Mesenchymal stem cell (in vitro differentiated cells and primary cell): ENCODE data around the gene PWP1.

Experiments used
- DNase-seq: peaks from one replicate; pipeline ENCODE4 v3.0.0-alpha.2; 2013
- H2AFZ ChIP-seq: one replicate; pipeline ENCODE4 v1.6.1; 2013; ENCODE audit warnings: low read depth, mild to moderate bottlenecking, control low read depth, inconsistent platforms, low read length, moderate library complexity
- H2AK5ac ChIP-seq: 2 replicates; pipeline ENCODE4 v1.6.1; 2013; ENCODE audit warnings: low read length, moderate library complexity, mild to moderate bottlenecking, inconsistent platforms; ENCODE audit not compliant: severe bottlenecking
- H2BK120ac ChIP-seq: one replicate; pipeline ENCODE4 v1.6.1; 2013; ENCODE audit warnings: low read depth, mild to moderate bottlenecking, inconsistent platforms, low read length, moderate library complexity
- H2BK12ac ChIP-seq, 2 experiments: one replicate each; pipeline ENCODE4 v1.6.1; 2013; ENCODE audit warnings: inconsistent platforms in 2 of 2, low read length in 2 of 2, mild to moderate bottlenecking in 2 of 2, moderate library complexity in 2 of 2, control low read depth in 1 of 2
- H2BK15ac ChIP-seq: one replicate; pipeline ENCODE4 v1.6.1; 2013; ENCODE audit warnings: mild to moderate bottlenecking, low read depth, inconsistent platforms; ENCODE audit not compliant: poor library complexity, severe bottlenecking
- H2BK5ac ChIP-seq: 2 replicates; pipeline ENCODE4 v1.6.1; 2013; ENCODE audit warnings: low read depth, mild to moderate bottlenecking, low read length, control low read depth, inconsistent platforms; ENCODE audit not compliant: poor library complexity, severe bottlenecking
- H3K14ac ChIP-seq, 2 experiments: one replicate each; pipeline ENCODE4 v1.6.1; 2013; ENCODE audit warnings: inconsistent platforms in 2 of 2, low read length in 2 of 2, control low read depth in 1 of 2, mild to moderate bottlenecking in 1 of 2, moderate library complexity in 1 of 2
- H3K18ac ChIP-seq, 2 experiments: one replicate each; pipeline ENCODE4 v1.6.1; 2013; ENCODE audit warnings: inconsistent platforms in 2 of 2, low read length in 2 of 2, control low read depth in 1 of 2, low read depth in 1 of 2, mild to moderate bottlenecking in 1 of 2
- H3K23ac ChIP-seq, 2 experiments: one replicate each; pipeline ENCODE4 v1.6.1; 2013; ENCODE audit warnings: inconsistent platforms in 2 of 2, low read length in 2 of 2, mild to moderate bottlenecking in 2 of 2, moderate library complexity in 2 of 2, control low read depth in 1 of 2
- H3K27ac ChIP-seq: 2 replicates; pipeline ENCODE4 v1.5.1; 2013; ENCODE audit warnings: mild to moderate bottlenecking, moderate library complexity, low read length, control low read depth, inconsistent platforms; ENCODE audit not compliant: poor library complexity, severe bottlenecking
- H3K27me3 ChIP-seq, 2 experiments: 2 replicates each; pipeline versions ENCODE4 v1.6.1 to v1.7.0; 2013; ENCODE audit warnings: low read length in 2 of 2, mild to moderate bottlenecking in 2 of 2, moderate library complexity in 2 of 2, control low read depth in 1 of 2, inconsistent platforms in 1 of 2; ENCODE audit not compliant: control insufficient read depth in 1 of 2, insufficient read depth in 1 of 2
- H3K36me3 ChIP-seq, 2 experiments: 2 replicates each; pipeline versions ENCODE4 v1.6.1 to v1.7.0; 2013; ENCODE audit warnings: low read length in 2 of 2, control low read depth in 1 of 2, inconsistent platforms in 1 of 2, low read depth in 1 of 2, mild to moderate bottlenecking in 1 of 2; ENCODE audit not compliant: insufficient read depth in 2 of 2, control insufficient read depth in 1 of 2
- H3K4ac ChIP-seq, 2 experiments: one replicate each; pipeline ENCODE4 v1.6.1; 2013; ENCODE audit warnings: inconsistent platforms in 2 of 2, low read length in 2 of 2, mild to moderate bottlenecking in 2 of 2, moderate library complexity in 2 of 2, control low read depth in 1 of 2, low read depth in 1 of 2
- H3K4me1 ChIP-seq: 2 replicates; pipeline ENCODE4 v1.6.1; 2013; ENCODE audit warnings: low read depth, low read length, control low read depth; ENCODE audit not compliant: control insufficient read depth, insufficient read depth
- H3K4me2 ChIP-seq: 2 replicates; pipeline ENCODE4 v1.6.1; 2013; ENCODE audit warnings: low read length, mild to moderate bottlenecking, inconsistent platforms; ENCODE audit not compliant: poor library complexity, severe bottlenecking
- H3K4me3 ChIP-seq, 2 experiments: 2 replicates each; pipeline versions ENCODE4 v1.5.1 to v1.7.0; 2013; ENCODE audit warnings: low read length in 2 of 2, mild to moderate bottlenecking in 2 of 2, control low read depth in 1 of 2, low read depth in 1 of 2; ENCODE audit not compliant: insufficient read depth in 1 of 2
- H3K79me1 ChIP-seq: replicated peaks from 2 replicates; pipeline ENCODE4 v1.6.1; 2013; ENCODE audit warnings: mild to moderate bottlenecking, control low read depth, low read length, inconsistent platforms; ENCODE audit not compliant: poor library complexity, severe bottlenecking
- H3K9ac ChIP-seq: 2 replicates; pipeline ENCODE4 v1.7.0; 2013; ENCODE audit warnings: mild to moderate bottlenecking, low read length, moderate library complexity
- H3K9me3 ChIP-seq: 2 replicates; pipeline ENCODE4 v1.7.0; 2013; ENCODE audit warnings: mild to moderate bottlenecking, low read length; ENCODE audit not compliant: control insufficient read depth
- H4K8ac ChIP-seq: one replicate; pipeline ENCODE4 v1.6.1; 2013; ENCODE audit warnings: inconsistent platforms, mild to moderate bottlenecking, low read length, moderate library complexity
- H4K91ac ChIP-seq: one replicate; pipeline ENCODE4 v1.6.1; 2013; ENCODE audit warnings: mild to moderate bottlenecking, low read length, inconsistent platforms
- WGBS: methylation state at CpG from one replicate; pipeline ENCODE4 v1.1.7; 2013; ENCODE audit warnings: mixed read lengths; 5-methylcytosine and 5-hydroxymethylcytosine counted together

The PWP1 gene

DNA sequence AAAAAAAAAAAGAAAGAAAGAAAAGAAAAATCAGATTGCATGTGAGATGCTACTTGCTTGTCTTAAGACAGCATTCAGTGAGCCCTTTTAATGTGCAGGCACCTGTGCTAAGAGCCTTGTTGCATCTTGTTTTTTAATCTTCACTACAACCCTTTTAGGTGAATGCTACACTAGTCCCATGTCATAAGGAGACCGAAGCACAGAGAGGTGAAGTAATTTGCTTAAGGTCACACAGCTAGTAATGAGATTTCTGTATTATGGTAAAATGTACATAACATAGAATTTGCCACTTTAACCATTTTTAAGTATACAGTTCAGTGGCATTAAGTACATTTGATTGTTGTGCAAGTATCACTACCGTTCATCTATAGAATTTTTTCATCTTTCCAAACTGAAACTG is 32.1 kb upstream of the PWP1 start:
- no peak overlapping the region for H3K23ac ChIP-seq
- no peak overlapping the region for H2BK12ac ChIP-seq
- H2AFZ ChIP-seq, result no peak overlapping the region
- no peak overlapping the region for H3K18ac ChIP-seq
- H3K4ac ChIP-seq, result no peak overlapping the region
- 80% methylated on average over 1 of the region's 2 CpGs for WGBS
- H4K91ac ChIP-seq, result no peak overlapping the region
- H2AK5ac ChIP-seq, result no peak overlapping the region
- no peak overlapping the region for H3K9ac ChIP-seq
- H3K4me2 ChIP-seq, result no peak overlapping the region
- no peak overlapping the region for H2BK5ac ChIP-seq
- peaks cover 2% of the 10 kb centered on the region for H3K4me1 ChIP-seq
- H3K14ac ChIP-seq, result no peak overlapping the region
- no peaks in the 10 kb centered on the region for H3K9me3 ChIP-seq
- no peak overlapping the region for H2BK120ac ChIP-seq
- H3K4me3 ChIP-seq, result no peak overlapping the region
- H3K36me3 ChIP-seq, result no peaks in the 10 kb centered on the region
- DNase-seq, result no peak
- H3K27ac ChIP-seq, result no peak overlapping the region
- H2BK15ac ChIP-seq, result no peak overlapping the region
- H3K79me1 ChIP-seq, result no peaks in the 10 kb centered on the region
- peaks cover 0 to 15% of the 10 kb centered on the region in 2 experiments for H3K27me3 ChIP-seq
- H4K8ac ChIP-seq, result no peak overlapping the region

DNA sequence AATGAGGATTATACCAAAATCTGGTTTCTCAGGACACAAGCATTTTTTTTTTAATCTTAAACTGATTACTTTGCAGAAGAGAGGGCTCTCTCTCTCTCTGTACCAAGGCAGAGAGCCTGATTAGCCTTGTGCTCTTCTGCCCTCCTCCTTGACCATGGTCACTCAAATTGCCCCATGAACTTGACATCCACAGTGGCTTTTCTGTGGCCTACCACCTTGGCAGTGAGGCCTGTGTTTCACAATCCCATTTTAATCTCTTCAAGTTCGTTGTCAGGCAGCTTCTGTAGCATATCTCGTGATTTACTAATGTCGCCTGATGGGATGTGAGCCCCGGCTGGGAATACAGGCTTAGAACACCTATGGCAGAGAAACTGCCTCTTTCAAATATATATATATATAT is 30.7 kb upstream of the PWP1 start:
- Histone ChIP-seq H3K9me3 (no peaks in the 10 kb centered on the region), H3K36me3 (no peaks in the 10 kb centered on the region), H3K27ac (no peak overlapping the region), H2AK5ac (no peak overlapping the region), H3K4me2 (no peak overlapping the region), H4K91ac (no peak overlapping the region), H3K79me1 (no peaks in the 10 kb centered on the region), H3K18ac (no peak overlapping the region), H3K27me3 (peaks cover 0 to 12% of the 10 kb centered on the region in 2 experiments), H3K4me3 (no peak overlapping the region), H2BK5ac (no peak overlapping the region), H2AFZ (no peak overlapping the region), H4K8ac (no peak overlapping the region), H3K9ac (no peak overlapping the region), H3K4me1 (peaks cover 2% of the 10 kb centered on the region), H2BK15ac (no peak overlapping the region), H3K4ac (no peak overlapping the region), H2BK120ac (no peak overlapping the region), H3K23ac (no peak overlapping the region), H3K14ac (no peak overlapping the region), H2BK12ac (no peak overlapping the region)
- WGBS, result 92% methylated on average over 4 of the region's 4 CpGs
- DNase-seq, result no peak

DNA sequence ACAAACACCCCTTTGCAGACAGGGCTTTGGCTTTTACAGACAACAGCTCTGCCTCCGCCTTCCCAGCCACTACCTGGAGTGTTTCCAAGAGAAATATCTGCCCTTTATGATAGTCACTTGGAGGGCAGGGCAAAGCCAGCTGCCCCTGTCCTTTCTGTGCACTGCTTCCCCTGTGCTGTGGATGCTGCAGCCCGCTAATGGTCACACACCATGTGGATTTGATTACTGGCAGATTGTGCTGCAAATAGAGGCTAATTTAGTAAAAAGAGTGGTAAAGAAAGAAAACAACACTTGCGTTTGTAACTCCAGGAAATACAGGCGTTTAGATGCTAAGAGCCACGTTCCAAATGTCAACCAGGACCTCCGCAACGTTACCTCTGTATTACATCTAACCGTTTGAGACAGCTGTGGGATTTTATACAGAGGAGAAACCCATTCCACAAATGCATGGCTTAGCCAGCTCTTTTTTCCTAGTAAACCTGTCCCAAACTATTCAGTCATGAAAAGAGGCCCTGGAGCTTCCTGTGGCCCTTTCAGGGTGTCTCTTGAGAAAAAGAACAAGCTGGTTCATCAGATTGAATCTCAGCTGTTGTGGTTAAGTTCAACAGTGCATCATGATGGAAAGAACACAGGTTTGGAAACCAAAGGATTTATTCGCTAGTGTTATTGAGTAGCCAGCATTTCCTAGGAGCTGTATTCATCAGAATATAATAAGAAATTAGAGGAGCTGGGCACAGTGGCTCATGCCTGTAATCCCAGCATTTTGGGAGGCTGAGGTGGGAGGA is 30.1 kb upstream of the PWP1 start:
- no peak overlapping the region for H2BK120ac ChIP-seq
- peaks cover 0 to 7% of the 10 kb centered on the region in 2 experiments for H3K27me3 ChIP-seq
- no peak overlapping the region for H2AFZ ChIP-seq
- no peak overlapping the region for H3K27ac ChIP-seq
- H2BK12ac ChIP-seq, result no peak overlapping the region
- no peak overlapping the region for H2BK15ac ChIP-seq
- no peak overlapping the region for H3K23ac ChIP-seq
- no peak overlapping the region for H2BK5ac ChIP-seq
- H3K14ac ChIP-seq, result no peak overlapping the region
- no peak overlapping the region for H3K4me3 ChIP-seq
- 78% methylated on average over 9 of the region's 9 CpGs for WGBS
- H3K4me1 ChIP-seq, result peaks cover 2% of the 10 kb centered on the region
- H3K36me3 ChIP-seq, result no peaks in the 10 kb centered on the region
- no peak overlapping the region for H4K91ac ChIP-seq
- no peak overlapping the region for H3K9ac ChIP-seq
- H3K79me1 ChIP-seq, result no peaks in the 10 kb centered on the region
- no peak overlapping the region for H3K18ac ChIP-seq
- no peaks in the 10 kb centered on the region for H3K9me3 ChIP-seq
- no peak overlapping the region for H2AK5ac ChIP-seq
- H3K4me2 ChIP-seq, result no peak overlapping the region
- no peak for DNase-seq
- no peak overlapping the region for H4K8ac ChIP-seq
- no peak overlapping the region for H3K4ac ChIP-seq

GRCh38 chr12:107656302-107656701 is 29.3 kb upstream of the PWP1 start:
- H3K27ac ChIP-seq, result no peak overlapping the region
- H3K4me1 ChIP-seq, result peaks cover 2% of the 10 kb centered on the region
- H3K14ac ChIP-seq, result no peak overlapping the region
- H3K4me2 ChIP-seq, result no peak overlapping the region
- H3K79me1 ChIP-seq, result no peaks in the 10 kb centered on the region
- no peaks in the 10 kb centered on the region for H3K36me3 ChIP-seq
- no peak overlapping the region for H2BK120ac ChIP-seq
- no peak overlapping the region for H3K4me3 ChIP-seq
- H3K27me3 ChIP-seq, result peaks cover 0 to 3% of the 10 kb centered on the region in 2 experiments
- no peak overlapping the region for H4K8ac ChIP-seq
- H3K18ac ChIP-seq, result no peak overlapping the region
- H3K4ac ChIP-seq, result no peak overlapping the region
- H2AK5ac ChIP-seq, result no peak overlapping the region
- H3K9me3 ChIP-seq, result no peaks in the 10 kb centered on the region
- DNase-seq, result no peak
- no peak overlapping the region for H2BK5ac ChIP-seq
- no peak overlapping the region for H4K91ac ChIP-seq
- H3K9ac ChIP-seq, result no peak overlapping the region
- H3K23ac ChIP-seq, result no peak overlapping the region
- H2AFZ ChIP-seq, result no peak overlapping the region
- no peak overlapping the region for H2BK15ac ChIP-seq
- H2BK12ac ChIP-seq, result no peak overlapping the region
